Measurements from ENCODE around the gene NUP214.
"Not testable (repeated sequence)": the region's sequence is repeated elsewhere in the genome, so short reads cannot be mapped to it uniquely, and the experiment has no call there.

Gene NUP214

GRCh38 chr9:131092030-131092429 is 33.4 kb upstream of the NUP214 start:
- H3K4me1 Mint-ChIP-seq (ENCODE audit: low read depth), result peaks cover 4% of the 10 kb centered on the region
- H3K36me3 Mint-ChIP-seq (ENCODE audit: low read depth), result no peaks in the 10 kb centered on the region
- H3K4me3 Mint-ChIP-seq, result no peak overlapping the region
- no peak overlapping the region for H3K27ac Mint-ChIP-seq
- intact Hi-C loops (cut with micrococcal nuclease), result no loop called here
- peaks cover 29% of the 10 kb centered on the region for H3K27me3 Mint-ChIP-seq
- H3K9me3 Mint-ChIP-seq, result no peaks in the 10 kb centered on the region

- Mint-ChIP-seq H3K36me3 (ENCODE audit: low read depth) (no peaks in the 10 kb centered on the region), H3K4me1 (ENCODE audit: low read depth) (peaks cover 4% of the 10 kb centered on the region), H3K9me3 (no peaks in the 10 kb centered on the region), H3K27ac (no peak overlapping the region), H3K27me3 (peaks cover 37% of the 10 kb centered on the region), H3K4me3 (no peak overlapping the region)
- intact Hi-C loops (cut with micrococcal nuclease), result no loop called here
Observed at GRCh38 chr9:131092548-131093440, 32.6 kb upstream of the NUP214 start.

GRCh38 chr9:131094015-131094414 is 31.4 kb upstream of the NUP214 start:
- Mint-ChIP-seq H3K36me3 (ENCODE audit: low read depth) (no peaks in the 10 kb centered on the region), H3K4me1 (ENCODE audit: low read depth) (peaks cover 4% of the 10 kb centered on the region), H3K9me3 (no peaks in the 10 kb centered on the region), H3K4me3 (no peak overlapping the region), H3K27me3 (peaks cover 44% of the 10 kb centered on the region), H3K27ac (no peak overlapping the region)
- intact Hi-C loops (cut with micrococcal nuclease), result no loop called here

- Mint-ChIP-seq H3K4me3 (no peak overlapping the region), H3K27ac (no peak overlapping the region), H3K27me3 (peaks cover 44% of the 10 kb centered on the region), H3K9me3 (no peaks in the 10 kb centered on the region), H3K4me1 (ENCODE audit: low read depth) (peaks cover 4% of the 10 kb centered on the region), H3K36me3 (ENCODE audit: low read depth) (no peaks in the 10 kb centered on the region)
- intact Hi-C loops (cut with micrococcal nuclease), result no loop called here
Observed at GRCh38 chr9:131094622-131095021, 30.8 kb upstream of the NUP214 start.

- H3K27me3 Mint-ChIP-seq, result peaks cover 44% of the 10 kb centered on the region
- intact Hi-C loops (cut with micrococcal nuclease), result no loop called here
- peaks cover 4% of the 10 kb centered on the region for H3K4me1 Mint-ChIP-seq (ENCODE audit: low read depth)
- H3K4me3 Mint-ChIP-seq, result peak overlapping the region; percentile 36
- no peak overlapping the region for H3K27ac Mint-ChIP-seq
- no peaks in the 10 kb centered on the region for H3K9me3 Mint-ChIP-seq
- H3K36me3 Mint-ChIP-seq (ENCODE audit: low read depth), result no peaks in the 10 kb centered on the region
Observed at GRCh38 chr9:131095666-131096268, 29.6 kb upstream of the NUP214 start.

- intact Hi-C loops (cut with micrococcal nuclease), result no loop called here
- peaks cover 44% of the 10 kb centered on the region for H3K27me3 Mint-ChIP-seq
- peak within 1 kb of the TSS; percentile 36 for H3K4me3 Mint-ChIP-seq
- no peaks in the 10 kb centered on the region for H3K9me3 Mint-ChIP-seq
- H3K36me3 Mint-ChIP-seq (ENCODE audit: low read depth), result no peaks in the 10 kb centered on the region
- H3K27ac Mint-ChIP-seq, result no peak within 1 kb of the TSS
- H3K4me1 Mint-ChIP-seq (ENCODE audit: low read depth), result peaks cover 4% of the 10 kb centered on the region
Observed at GRCh38 chr9:131096269-131097125, 28.9 kb upstream of the NUP214 start, which contains the start of gene AIF1L. TSS of gene AIF1L (plus strand) at chr9:131096531. CDS start at chr9:131096630, 99 bp downstream.

- no peaks in the 10 kb centered on the region for H3K9me3 Mint-ChIP-seq
- no peak overlapping the region for H3K4me3 Mint-ChIP-seq
- H3K36me3 Mint-ChIP-seq (ENCODE audit: low read depth), result no peaks in the 10 kb centered on the region
- peaks cover 4% of the 10 kb centered on the region for H3K4me1 Mint-ChIP-seq (ENCODE audit: low read depth)
- H3K27ac Mint-ChIP-seq, result no peak overlapping the region
- H3K27me3 Mint-ChIP-seq, result peaks cover 44% of the 10 kb centered on the region
- intact Hi-C loops (cut with micrococcal nuclease), result no loop called here
Observed at GRCh38 chr9:131097126-131097947, 28.0 kb upstream of the NUP214 start.

GRCh38 chr9:131097948-131098278 is 27.5 kb upstream of the NUP214 start:
- intact Hi-C loops (cut with micrococcal nuclease), result no loop called here
- Mint-ChIP-seq H3K9me3 (no peaks in the 10 kb centered on the region), H3K36me3 (ENCODE audit: low read depth) (no peaks in the 10 kb centered on the region), H3K27ac (no peak overlapping the region), H3K4me1 (ENCODE audit: low read depth) (peaks cover 4% of the 10 kb centered on the region), H3K27me3 (peaks cover 44% of the 10 kb centered on the region), H3K4me3 (no peak overlapping the region)

- H3K4me3 Mint-ChIP-seq, result no peak overlapping the region
- H3K4me1 Mint-ChIP-seq (ENCODE audit: low read depth), result peaks cover 4% of the 10 kb centered on the region
- H3K36me3 Mint-ChIP-seq (ENCODE audit: low read depth), result no peaks in the 10 kb centered on the region
- no peaks in the 10 kb centered on the region for H3K9me3 Mint-ChIP-seq
- H3K27me3 Mint-ChIP-seq, result peaks cover 44% of the 10 kb centered on the region
- intact Hi-C loops (cut with micrococcal nuclease), result no loop called here
- no peak overlapping the region for H3K27ac Mint-ChIP-seq
Observed at GRCh38 chr9:131098391-131099101, 26.8 kb upstream of the NUP214 start.

GRCh38 chr9:131099102-131099606 is 26.2 kb upstream of the NUP214 start:
- Mint-ChIP-seq H3K36me3 (ENCODE audit: low read depth) (no peaks in the 10 kb centered on the region), H3K27me3 (peaks cover 39% of the 10 kb centered on the region), H3K9me3 (no peaks in the 10 kb centered on the region), H3K27ac (no peak overlapping the region), H3K4me3 (no peak overlapping the region), H3K4me1 (ENCODE audit: low read depth) (peaks cover 4% of the 10 kb centered on the region)
- intact Hi-C loops (cut with micrococcal nuclease), result no loop called here

GRCh38 chr9:131099845-131100244 is 25.5 kb upstream of the NUP214 start:
- H3K36me3 Mint-ChIP-seq (ENCODE audit: low read depth); H3K4me3 Mint-ChIP-seq; H3K27ac Mint-ChIP-seq; H3K4me1 Mint-ChIP-seq (ENCODE audit: low read depth); intact Hi-C loops (cut with micrococcal nuclease); H3K9me3 Mint-ChIP-seq: not testable (repeated sequence)
- H3K27me3 Mint-ChIP-seq, result peaks cover 32% of the 10 kb centered on the region

GRCh38 chr9:131100445-131100844 is 24.9 kb upstream of the NUP214 start:
- peaks cover 26% of the 10 kb centered on the region for H3K27me3 Mint-ChIP-seq
- no peaks in the 10 kb centered on the region for H3K9me3 Mint-ChIP-seq
- intact Hi-C loops (cut with micrococcal nuclease), result no loop called here
- H3K4me3 Mint-ChIP-seq, result no peak overlapping the region
- H3K36me3 Mint-ChIP-seq (ENCODE audit: low read depth), result no peaks in the 10 kb centered on the region
- peaks cover 4% of the 10 kb centered on the region for H3K4me1 Mint-ChIP-seq (ENCODE audit: low read depth)
- H3K27ac Mint-ChIP-seq, result no peak overlapping the region

All from dendritic cell treated with granulocyte-macrophage colony-stimulating factor and Interleukin-4, amounts not matched to agents 40 ng/mL and 50 ng/mL, for 4 days (primary cell).